SIG-M5 (cell line): Measurements from ENCODE around the gene MED16.

Experiments
- DNase-seq: peaks from one replicate; lab custom pipeline; 2025; lab: John Stamatoyannopoulos, UW

Gene MED16

GRCh38 chr19:927780-928401, 34.9 kb upstream of the MED16 start:
- no peak for DNase-seq

- no peak for DNase-seq
Measured at GRCh38 chr19:927351-927779, 34.4 kb upstream of the MED16 start.

- DNase-seq = peak; percentile 66
Measured at GRCh38 chr19:926589-927350, 33.8 kb upstream of the MED16 start.

GRCh38 chr19:926323-926588, 33.3 kb upstream of the MED16 start:
- no peak for DNase-seq

GRCh38 chr19:925526-926322, 32.7 kb upstream of the MED16 start, which contains the start of gene ARID3A:
TSS of gene ARID3A (plus strand) at chr19:926035. CDS start at chr19:929529, 3,494 bp downstream.
- peak; percentile 30 for DNase-seq

GRCh38 chr19:925087-925525, 32.1 kb upstream of the MED16 start:
- DNase-seq = no peak

GRCh38 chr19:924553-925086, 31.6 kb upstream of the MED16 start:
- no peak for DNase-seq

- DNase-seq = no peak
Measured at GRCh38 chr19:920051-920864, 27.3 kb upstream of the MED16 start.

GRCh38 chr19:919199-920050, 26.4 kb upstream of the MED16 start:
- DNase-seq = no peak

GRCh38 chr19:918481-919198, 25.7 kb upstream of the MED16 start:
- DNase-seq = no peak

GRCh38 chr19:918152-918437, 25.1 kb upstream of the MED16 start:
- no peak for DNase-seq

GRCh38 chr19:917323-918151, 24.6 kb upstream of the MED16 start, which contains the start of gene KISS1R:
TSS of gene KISS1R (plus strand) at chr19:917333. CDS start at chr19:917503, 170 bp downstream.
- no peak for DNase-seq

GRCh38 chr19:916645-917322, 23.8 kb upstream of the MED16 start:
- no peak for DNase-seq

- no peak for DNase-seq
Measured at GRCh38 chr19:913080-913748, 20.2 kb upstream of the MED16 start, which contains the start of gene R3HDM4. TSS of gene R3HDM4 (minus strand) at chr19:913219. CDS start at chr19:913157, 62 bp downstream.

GRCh38 chr19:912181-913079, 19.4 kb upstream of the MED16 start:
- DNase-seq = no peak

- no peak for DNase-seq
Measured at GRCh38 chr19:911197-912033, 18.4 kb upstream of the MED16 start.
